H1 (cell line): ENCODE measurements around the gene FRMD5. TPM values are rescaled to one million over a fixed set of nuclear protein-coding genes. Genes with fewer than 3 reads are reported as not detected.

Experiments
- CTCF ChIA-PET: fragments of 300-600 bp; sonication (Branson Sonifier 250); formaldehyde crosslinking; loops from one replicate; lab custom pipeline; 2021; ENCODE audit not compliant: partially characterized antibody; lab: Charles Lee
- POLR2A ChIA-PET: fragments of 300-600 bp; sonication (Branson Sonifier 250); formaldehyde crosslinking; loops from one replicate; lab custom pipeline; 2021; ENCODE audit warnings: inconsistent platforms; ENCODE audit not compliant: partially characterized antibody; lab: Charles Lee
- DNase-seq, 2 experiments: peaks; one replicate each; pipeline versions ENCODE4 v3.0.0 to v3.0.0-alpha.2; 2010 to 2022; ENCODE audit warnings: low spot score in 2 of 2, low read depth in 1 of 2, mixed read lengths in 1 of 2
- FAIRE-seq: peaks from 2 replicates; lab custom pipeline; 2011; peaks lifted over from hg19 to GRCh38; lab: Jason Lieb, UNC
- H2AFZ ChIP-seq: 2 replicates; pipeline ENCODE4 v1.8.1; 2012; ENCODE audit warnings: low read length, inconsistent platforms
- H2AK5ac ChIP-seq: 2 replicates; pipeline ENCODE4 v1.6.1; 2013; ENCODE audit warnings: low read depth, low read length
- H2BK120ac ChIP-seq: replicated peaks from 2 replicates; pipeline ENCODE3; 2013; ENCODE audit warnings: low read depth, low read length, inconsistent platforms
- H2BK12ac ChIP-seq: 2 replicates; pipeline ENCODE4 v1.6.1; 2013; ENCODE audit warnings: low read depth, low read length
- H2BK15ac ChIP-seq: 2 replicates; pipeline ENCODE4 v1.6.1; 2013; ENCODE audit warnings: low read length
- H2BK20ac ChIP-seq: 2 replicates; pipeline ENCODE4 v1.6.1; 2013; ENCODE audit warnings: low read length
- H2BK5ac ChIP-seq: 2 replicates; pipeline ENCODE4 v1.6.1; 2013; ENCODE audit warnings: low read depth, low read length
- H3K14ac ChIP-seq: 2 replicates; pipeline ENCODE4 v1.6.1; 2013; ENCODE audit warnings: inconsistent platforms; ENCODE audit not compliant: insufficient read length
- H3K18ac ChIP-seq: 2 replicates; pipeline ENCODE4 v1.6.1; 2013; ENCODE audit warnings: low read length; ENCODE audit errors: extremely low read depth
- H3K23ac ChIP-seq: 2 replicates; pipeline ENCODE4 v1.6.1; 2013; ENCODE audit warnings: inconsistent platforms; ENCODE audit not compliant: insufficient read length
- H3K23me2 ChIP-seq: 2 replicates; pipeline ENCODE4 v1.6.1; 2013; ENCODE audit warnings: low read depth, low read length
- H3K27ac ChIP-seq: 2 replicates; pipeline ENCODE4 v1.6.1; 2011; ENCODE audit warnings: low read depth, low read length, inconsistent platforms
- H3K27me3 ChIP-seq, 4 experiments: replicated peaks in 1 of 4; 1 replicate in 1 of 4; 2 replicates in 3 of 4; pipeline versions ENCODE4 v1.6.1 to v1.8.1; 2011 to 2013; ENCODE audit warnings: low read length in 3 of 4, mild to moderate bottlenecking in 3 of 4, inconsistent platforms in 2 of 4, mixed read lengths in 2 of 4, moderate library complexity in 1 of 4; ENCODE audit not compliant: control insufficient read depth in 3 of 4, insufficient read depth in 3 of 4; ENCODE audit errors: extremely low read depth in 1 of 4
- H3K36me3 ChIP-seq, 4 experiments: 2 replicates each; pipeline versions ENCODE4 v1.6.1 to v1.8.1; 2011 to 2013; ENCODE audit warnings: mild to moderate bottlenecking in 4 of 4, low read length in 3 of 4, moderate library complexity in 2 of 4, control low read depth in 1 of 4, inconsistent platforms in 1 of 4; ENCODE audit not compliant: insufficient read depth in 4 of 4, control insufficient read depth in 2 of 4
- H3K4ac ChIP-seq: replicated peaks from 2 replicates; pipeline ENCODE3; 2013; ENCODE audit warnings: low read length, low read depth, mixed read lengths, inconsistent platforms; ENCODE audit not compliant: insufficient read length
- H3K4me1 ChIP-seq, 4 experiments: replicated peaks in 1 of 4; 1 replicate in 1 of 4; 2 replicates in 3 of 4; pipeline versions ENCODE4 v1.6.1 to v1.8.1; 2011 to 2013; ENCODE audit warnings: low read length in 3 of 4, inconsistent platforms in 2 of 4, mixed read lengths in 1 of 4; ENCODE audit not compliant: insufficient read depth in 4 of 4, control insufficient read depth in 3 of 4
- H3K4me2 ChIP-seq, 2 experiments: 2 replicates each; pipeline versions ENCODE4 v1.6.1 to v1.8.1; 2011 to 2013; ENCODE audit warnings: low read depth in 2 of 2, low read length in 2 of 2, control low read depth in 1 of 2, inconsistent platforms in 1 of 2, mild to moderate bottlenecking in 1 of 2; ENCODE audit not compliant: insufficient read depth in 1 of 2
- H3K4me3 ChIP-seq, 4 experiments: fragments of 200-600, 300-600 bp in 1 of 4; sonication (generic), shearing (Covaris generic), sonication (Bioruptor Twin) in 1 of 4; 2 replicates each; pipeline versions ENCODE4 v1.5.1 to v1.8.1; 2011 to 2016; ENCODE audit warnings: low read length in 4 of 4, low read depth in 3 of 4, control low read depth in 2 of 4, inconsistent platforms in 2 of 4, mild to moderate bottlenecking in 2 of 4, mixed read lengths in 1 of 4, moderate library complexity in 1 of 4; ENCODE audit not compliant: insufficient read depth in 2 of 4; ENCODE audit errors: extremely low read depth in 1 of 4
- H3K56ac ChIP-seq: replicated peaks from 2 replicates; pipeline ENCODE3; 2013; ENCODE audit warnings: low read depth, mild to moderate bottlenecking, mixed read lengths, low read length, inconsistent platforms; ENCODE audit not compliant: insufficient read length
- H3K79me1 ChIP-seq: 2 replicates; pipeline ENCODE4 v1.6.1; 2013; ENCODE audit warnings: low read depth, low read length, control low read depth
- H3K79me2 ChIP-seq, 2 experiments: 2 replicates each; pipeline versions ENCODE4 v1.6.1 to v1.8.1; 2012 to 2013; ENCODE audit warnings: low read length in 2 of 2, mild to moderate bottlenecking in 2 of 2, inconsistent platforms in 1 of 2; ENCODE audit not compliant: insufficient read depth in 2 of 2, control insufficient read depth in 1 of 2
- H3K9ac ChIP-seq, 4 experiments: replicated peaks in 1 of 4; 1 replicate in 1 of 4; 2 replicates in 3 of 4; pipeline versions ENCODE4 v1.6.1 to v1.8.1; 2011 to 2013; ENCODE audit warnings: low read depth in 3 of 4, low read length in 3 of 4, control low read depth in 2 of 4, mild to moderate bottlenecking in 2 of 4, moderate library complexity in 2 of 4, inconsistent platforms in 1 of 4; ENCODE audit errors: extremely low read depth in 1 of 4
- H3K9me3 ChIP-seq, 2 experiments: 2 replicates each; pipeline versions ENCODE4 v1.6.1 to v1.8.1; 2012 to 2013; ENCODE audit warnings: mild to moderate bottlenecking in 2 of 2, moderate library complexity in 2 of 2, control low read depth in 1 of 2, inconsistent platforms in 1 of 2, low read depth in 1 of 2, low read length in 1 of 2, mixed read lengths in 1 of 2; ENCODE audit not compliant: insufficient read depth in 2 of 2
- H4K20me1 ChIP-seq, 2 experiments: replicated peaks in 1 of 2; 2 replicates each; pipeline versions ENCODE3 to v1.8.1; 2011 to 2013; ENCODE audit warnings: inconsistent platforms in 2 of 2, low read length in 2 of 2, mild to moderate bottlenecking in 1 of 2; ENCODE audit not compliant: insufficient read depth in 2 of 2, control insufficient read depth in 1 of 2
- H4K5ac ChIP-seq: 2 replicates; pipeline ENCODE4 v1.6.1; 2013; ENCODE audit warnings: low read length, low read depth, mixed read lengths, inconsistent platforms; ENCODE audit not compliant: insufficient read length
- H4K8ac ChIP-seq: 2 replicates; pipeline ENCODE4 v1.8.0; 2013; ENCODE audit warnings: mild to moderate bottlenecking, moderate library complexity, low read length, inconsistent platforms; ENCODE audit not compliant: insufficient read depth; ENCODE audit errors: extremely low read depth
- H4K91ac ChIP-seq: replicated peaks from 2 replicates; pipeline ENCODE3; 2013; ENCODE audit warnings: low read length, mixed read lengths, inconsistent platforms; ENCODE audit not compliant: insufficient read length
- BACH1 ChIP-seq: IDR thresholded peaks from 2 replicates; pipeline ENCODE4 v1.6.1; 2012; ENCODE audit warnings: low read length, improper control_type of control experiment
- CBX5 ChIP-seq: fragments of 300-800, 300-1000 bp; sonication (generic); IDR thresholded peaks from 2 replicates; pipeline ENCODE4 v1.7.1; 2016; ENCODE audit warnings: antibody characterized with exemption, low read length, low read depth
- CREB1 ChIP-seq: IDR thresholded peaks from 2 replicates; pipeline ENCODE4 v1.6.1; 2012; ENCODE audit warnings: inconsistent platforms
- GABPA ChIP-seq: IDR thresholded peaks from 2 replicates; pipeline ENCODE4 v1.6.1; 2011; ENCODE audit warnings: mild to moderate bottlenecking, low read length, moderate library complexity, borderline replicate concordance; ENCODE audit not compliant: insufficient read depth
- HDAC6 ChIP-seq: IDR thresholded peaks from one replicate; pipeline ENCODE4 v1.7.1; 2012; ENCODE audit warnings: low read depth, mild to moderate bottlenecking, inconsistent platforms, low read length, moderate library complexity
- JUND ChIP-seq: IDR thresholded peaks from 2 replicates; pipeline ENCODE4 v1.6.1; 2011; ENCODE audit warnings: mild to moderate bottlenecking, improper control_type of control experiment, low read length
- KDM1A ChIP-seq: fragments of 200-600, 300-600 bp; sonication (generic); IDR thresholded peaks from 2 replicates; pipeline ENCODE4 v1.7.1; 2016; ENCODE audit warnings: mild to moderate bottlenecking, low read length, borderline replicate concordance
- PHF8 ChIP-seq: fragments of 200-600 bp; sonication (generic); conservative IDR thresholded peaks from 2 replicates; pipeline ENCODE4 v1.7.1; 2012; ENCODE audit warnings: low read depth, mild to moderate bottlenecking, inconsistent platforms, low read length, moderate library complexity
- POLR2A ChIP-seq, 2 experiments: IDR thresholded peaks; 1 replicate in 1 of 2; 2 replicates in 1 of 2; pipeline ENCODE4 v1.6.1; 2011; ENCODE audit warnings: low read depth in 2 of 2, low read length in 2 of 2, mild to moderate bottlenecking in 2 of 2; ENCODE audit errors: control extremely low read depth in 1 of 2
- POLR2AphosphoS5 ChIP-seq: IDR thresholded peaks from 2 replicates; pipeline ENCODE4 v1.6.1; 2011; ENCODE audit warnings: low read depth, low read length
- POU5F1 ChIP-seq: IDR thresholded peaks from 2 replicates; pipeline ENCODE4 v1.6.1; 2011; ENCODE audit warnings: low read depth, mild to moderate bottlenecking, low read length, moderate library complexity
- RNF2 ChIP-seq: fragments of 200-900, 300-1000 bp; sonication (generic); IDR thresholded peaks from 2 replicates; pipeline ENCODE4 v1.7.1; 2016; ENCODE audit warnings: borderline replicate concordance, low read depth, mild to moderate bottlenecking, antibody characterized with exemption, low read length; ENCODE audit not compliant: poor library complexity, severe bottlenecking; ENCODE audit errors: missing control alignments
- RXRA ChIP-seq: IDR thresholded peaks from 2 replicates; pipeline ENCODE4 v1.6.1; 2011; ENCODE audit warnings: low read depth, mild to moderate bottlenecking, low read length, moderate library complexity; ENCODE audit not compliant: insufficient read depth
- SAP30 ChIP-seq: fragments of 300-600 bp; sonication (generic); IDR thresholded peaks from 2 replicates; pipeline ENCODE4 v1.7.1; 2012; ENCODE audit warnings: low read length, moderate library complexity, mild to moderate bottlenecking, inconsistent platforms; ENCODE audit not compliant: insufficient read depth, insufficient replicate concordance
- SP1 ChIP-seq: IDR thresholded peaks from 2 replicates; pipeline ENCODE4 v1.6.1; 2011; ENCODE audit warnings: low read depth, low read length
- WGBS, 2 experiments: shearing (Covaris generic) in 1 of 2; methylation state at CpG; one replicate each; pipeline versions ENCODE4 v1.1.6 to v1.1.7; 2013 to 2015; ENCODE audit warnings: low lambda C conversion rate in 2 of 2, mixed read lengths in 2 of 2, inconsistent platforms in 1 of 2, low coverage in 1 of 2, missing lambda C conversion rate in 1 of 2; ENCODE audit not compliant: insufficient replicate concordance in 2 of 2, insufficient coverage in 1 of 2, insufficient read length in 1 of 2; ENCODE audit errors: extremely low coverage in 1 of 2, missing lambda C conversion rate in 1 of 2; 5-methylcytosine and 5-hydroxymethylcytosine counted together
- polyA plus RNA-seq, 7 experiments: library from polyadenylated mRNA; depleted of rRNA in 3 of 7; stranded (reverse) in 5 of 7; unstranded in 2 of 7; fragments of >200 nt in 5 of 7; fragments of 200-250 nt in 2 of 7; gene quantifications; 1 replicate in 5 of 7; 2 replicates in 1 of 7; 4 replicates in 1 of 7; pipeline versions ENCODE4 v1.2.1 to v1.2.3, GENCODE V29; 2011 to 2013; ENCODE audit warnings: missing spikeins in 2 of 7, mixed read lengths in 2 of 7
- total RNA-seq: library from RNA; stranded (reverse); fragmentation: NEBNext Ultra II Directional; extraction: Animal tissue kit (Norgen Biotek cat#: 25700); gene quantifications from 2 replicates; pipeline ENCODE4 v1.2.1, GENCODE V29; 2021

FRMD5 gene
- total and polyA plus RNA-seq, 2 of the 8 experiments (the other 6 are each of a cell fraction or from before 2014, with no cell fraction given), result 10.1 to 12.6 TPM

- H3K23me2 ChIP-seq, result no peaks in the 10 kb centered on the region
- no peak overlapping the region for H2BK5ac ChIP-seq
- no peak overlapping the region for H2BK120ac ChIP-seq
- no peaks in the 10 kb centered on the region for H3K27me3 ChIP-seq
- H4K8ac ChIP-seq, result no peak overlapping the region
- H2BK12ac ChIP-seq, result no peak overlapping the region
- no peak overlapping the region for H2BK20ac ChIP-seq
- H3K79me1 ChIP-seq, result no peaks in the 10 kb centered on the region
- no peak overlapping the region for H3K23ac ChIP-seq
- H2AK5ac ChIP-seq, result no peak overlapping the region
- no peak overlapping the region for H4K91ac ChIP-seq
- no peak overlapping the region for H3K56ac ChIP-seq
- H3K18ac ChIP-seq, result no peak overlapping the region
- 88% methylated on average over 1 of the region's 1 CpG; no CpG with 5 or more reads in 1 of the 2 experiments for WGBS, 2 experiments
- no peak overlapping the region for H3K14ac ChIP-seq
- ChIA-PET CTCF (interaction anchor here (1.3 to 2.3 kb wide), 3 partner anchors 9 to 12 kb away, joined by 3 to 10 read pairs (median 9); no protein-coding TSS in a partner anchor), POLR2A (interaction anchor here (0.6 to 1.4 kb wide), 3 partner anchors 19 to 320 kb away, joined by 3 read pairs; no protein-coding TSS in a partner anchor)
- no peaks in the 10 kb centered on the region for H3K36me3 ChIP-seq
- DNase-seq (no peak), FAIRE-seq (no peak)
- H3K4me2 ChIP-seq, result no peak overlapping the region
- no peak overlapping the region for H3K4me3 ChIP-seq
- no peaks in the 10 kb centered on the region for H4K20me1 ChIP-seq
- H3K4me1 ChIP-seq, result no peaks in the 10 kb centered on the region
- no peak overlapping the region for H3K4ac ChIP-seq
- H3K27ac ChIP-seq, result no peak overlapping the region
- no peak overlapping the region for H2BK15ac ChIP-seq
- H2AFZ ChIP-seq, result no peak overlapping the region
- no peaks in the 10 kb centered on the region for H3K79me2 ChIP-seq
- no peak overlapping the region for H3K9ac ChIP-seq
- H4K5ac ChIP-seq, result no peak overlapping the region
- no peaks in the 10 kb centered on the region for H3K9me3 ChIP-seq
- TF ChIP-seq PHF8 (no peak), POLR2AphosphoS5 (no peak), SAP30 (no peak), RNF2 (no peak), GABPA (no peak), HDAC6 (no peak), CREB1 (no peak), SP1 (no peak), POU5F1 (no peak), BACH1 (no peak), POLR2A (IDR thresholded peaks at IDR 0.05; ENCODE audit: control extremely low read depth in 1 of 2, low read depth in 2 of 2, low read length in 2 of 2) (no peak), KDM1A (no peak), CBX5 (no peak), JUND (no peak), RXRA (no peak)
Measured at GRCh38 chr15:44231842-44232241, 36.8 kb upstream of the FRMD5 start.
